HG02885 (cell line): ENCODE results near the gene SAXO1.
"Not testable (repeated sequence)": the region's sequence is repeated elsewhere in the genome, so short reads cannot be mapped to it uniquely, and the experiment has no call there.

Experiments used
- ATAC-seq: cut with Tn5 transposase; IDR thresholded peaks from one replicate; pipeline ENCODE4 v1.9.1; 2021; ENCODE audit warnings: mild to moderate bottlenecking; ENCODE audit not compliant: unreplicated experiment, poor library complexity

SAXO1 gene, protein sequence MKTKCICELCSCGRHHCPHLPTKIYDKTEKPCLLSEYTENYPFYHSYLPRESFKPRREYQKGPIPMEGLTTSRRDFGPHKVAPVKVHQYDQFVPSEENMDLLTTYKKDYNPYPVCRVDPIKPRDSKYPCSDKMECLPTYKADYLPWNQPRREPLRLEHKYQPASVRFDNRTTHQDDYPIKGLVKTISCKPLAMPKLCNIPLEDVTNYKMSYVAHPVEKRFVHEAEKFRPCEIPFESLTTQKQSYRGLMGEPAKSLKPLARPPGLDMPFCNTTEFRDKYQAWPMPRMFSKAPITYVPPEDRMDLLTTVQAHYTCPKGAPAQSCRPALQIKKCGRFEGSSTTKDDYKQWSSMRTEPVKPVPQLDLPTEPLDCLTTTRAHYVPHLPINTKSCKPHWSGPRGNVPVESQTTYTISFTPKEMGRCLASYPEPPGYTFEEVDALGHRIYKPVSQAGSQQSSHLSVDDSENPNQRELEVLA

GRCh38 chr9:19033015-19033414, at the start of gene SAXO1:
Gene SAXO1, minus strand, starts transcription at chr9:19033209. Its CDS starts 301 bp downstream, at chr9:19032908.
- ATAC-seq, result no peak

DNA sequence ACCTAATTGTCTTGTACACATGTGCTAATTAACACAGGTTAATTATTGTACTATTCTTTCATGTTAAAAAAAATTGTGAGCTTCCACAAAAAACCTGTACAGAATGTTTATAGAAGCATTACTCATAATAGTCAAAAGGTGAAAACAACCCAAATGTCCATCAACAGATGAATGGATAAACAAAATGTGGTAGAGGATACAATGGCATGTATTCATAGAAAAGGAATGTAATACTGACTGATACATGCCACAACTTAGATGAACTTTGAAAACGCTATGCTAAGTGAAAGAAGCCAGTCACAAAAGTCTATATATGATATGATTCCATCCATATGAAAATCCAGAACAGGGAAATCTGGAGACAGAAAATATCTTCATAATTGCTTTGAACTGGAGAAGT, 41.8 kb upstream of the SAXO1 start:
- no peak for ATAC-seq

DNA sequence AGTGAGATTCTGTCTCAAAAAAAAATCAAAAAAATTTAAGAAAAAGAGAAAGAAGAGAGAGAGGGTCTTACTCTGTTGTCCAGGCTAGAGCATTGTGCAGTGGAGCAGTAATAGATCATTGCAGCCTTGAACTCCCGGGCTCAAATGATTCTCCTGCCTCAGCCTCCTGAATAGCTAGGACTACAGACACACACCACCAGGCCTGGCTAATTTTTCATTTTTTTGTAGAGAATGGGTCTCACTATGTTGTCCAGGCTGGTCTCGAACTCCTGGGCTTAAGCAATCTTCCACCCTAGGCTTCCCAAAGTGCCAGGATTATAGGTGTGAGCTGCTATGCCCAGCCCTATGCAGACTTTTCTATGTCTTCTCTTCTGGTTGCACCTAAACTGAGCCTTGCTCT, 41.2 kb upstream of the SAXO1 start:
- no peak for ATAC-seq

- no peak for ATAC-seq
These were observed 24.0 kb upstream of the SAXO1 start for GRCh38 chr9:19057033-19057432.

- no peak for ATAC-seq
These were observed 17.9 kb upstream of the SAXO1 start for GRCh38 chr9:19050637-19051591.

DNA sequence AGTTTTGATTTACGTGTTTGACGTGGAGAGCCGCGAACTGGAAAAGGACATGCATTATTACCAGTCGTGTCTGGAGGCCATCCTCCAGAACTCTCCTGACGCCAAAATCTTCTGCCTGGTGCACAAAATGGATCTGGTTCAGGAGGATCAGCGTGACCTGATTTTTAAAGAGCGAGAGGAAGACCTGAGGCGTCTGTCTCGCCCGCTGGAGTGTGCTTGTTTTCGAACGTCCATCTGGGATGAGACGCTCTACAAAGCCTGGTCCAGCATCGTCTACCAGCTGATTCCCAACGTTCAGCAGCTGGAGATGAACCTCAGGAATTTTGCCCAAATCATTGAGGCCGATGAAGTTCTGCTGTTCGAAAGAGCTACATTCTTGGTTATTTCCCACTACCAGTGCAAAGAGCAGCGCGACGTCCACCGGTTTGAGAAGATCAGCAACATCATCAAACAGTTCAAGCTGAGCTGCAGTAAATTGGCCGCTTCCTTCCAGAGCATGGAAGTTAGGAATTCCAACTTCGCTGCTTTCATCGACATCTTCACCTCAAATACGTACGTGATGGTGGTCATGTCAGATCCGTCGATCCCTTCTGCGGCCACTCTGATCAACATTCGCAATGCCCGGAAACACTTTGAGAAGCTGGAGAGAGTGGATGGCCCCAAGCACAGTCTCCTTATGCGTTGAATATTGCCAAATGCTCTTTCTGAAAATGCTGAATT, 17.1 kb upstream of the SAXO1 start:
- no peak for ATAC-seq

- ATAC-seq, result peak; percentile 88
These were observed 16.2 kb upstream of the SAXO1 start, which contains the start of gene RRAGA for GRCh38 chr9:19048966-19049916. Gene RRAGA, plus strand, starts transcription at chr9:19049427. Its CDS starts 233 bp downstream, at chr9:19049660.

- ATAC-seq, result no peak
These were observed 3.6 kb upstream of the SAXO1 start for GRCh38 chr9:19036611-19037010.

GRCh38 chr9:19032406-19032805, 603 bp downstream of the SAXO1 start:
- ATAC-seq, result no peak

GRCh38 chr9:19030899-19031298, 2.1 kb downstream of the SAXO1 start:
- ATAC-seq, result peak; percentile 86

DNA sequence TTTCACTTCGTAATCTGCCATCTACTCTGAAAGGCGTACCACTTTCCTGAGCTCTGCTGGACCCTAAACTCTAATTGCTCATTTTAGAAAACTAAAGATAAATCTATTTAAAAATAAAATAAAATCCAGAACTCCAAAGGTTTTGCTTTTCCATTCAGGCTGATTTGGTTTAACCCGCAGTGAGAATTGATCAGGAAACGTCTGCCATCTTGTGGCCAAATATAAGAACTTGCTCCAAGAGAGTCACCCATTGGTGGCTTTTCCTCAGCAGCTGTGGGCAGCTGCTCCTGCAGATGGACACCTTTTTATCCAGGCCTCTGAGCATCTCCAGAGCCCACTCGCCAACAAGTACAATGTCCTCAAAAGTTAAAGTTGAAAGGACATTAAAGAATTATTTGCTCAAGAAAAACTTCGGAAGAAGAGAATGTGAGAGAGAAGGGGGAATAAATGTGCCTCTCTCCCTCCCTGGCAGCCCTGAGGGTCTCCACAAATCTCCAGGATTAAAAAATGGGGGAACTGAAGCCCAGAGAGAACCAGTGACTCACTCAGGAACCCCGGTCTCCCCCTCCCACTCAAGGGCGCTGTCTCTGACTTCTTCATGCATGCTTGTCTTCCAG, 4.1 kb downstream of the SAXO1 start:
- peak; percentile 57 for ATAC-seq

DNA sequence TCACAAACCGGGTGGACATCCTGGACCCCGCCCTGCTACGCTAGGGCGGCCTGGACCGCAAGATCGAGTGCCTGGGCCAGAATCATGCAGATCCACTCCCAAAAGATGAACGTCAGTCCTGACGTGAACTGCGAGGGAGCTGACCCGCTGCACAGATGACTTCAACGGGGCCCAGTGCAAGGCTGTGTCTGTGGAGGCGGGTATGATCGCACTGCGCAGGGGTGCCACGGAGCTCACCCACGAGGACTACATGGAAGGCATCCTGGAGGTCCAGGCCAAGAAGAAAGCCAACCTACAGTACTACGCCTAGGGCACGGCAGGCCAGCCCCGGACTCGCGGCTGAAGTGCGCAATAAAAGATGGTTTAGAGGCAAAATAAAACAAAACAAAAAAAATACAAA, 5.2 kb downstream of the SAXO1 start:
- no peak for ATAC-seq

GRCh38 chr9:19026375-19026774, 6.6 kb downstream of the SAXO1 start:
- no peak for ATAC-seq

DNA sequence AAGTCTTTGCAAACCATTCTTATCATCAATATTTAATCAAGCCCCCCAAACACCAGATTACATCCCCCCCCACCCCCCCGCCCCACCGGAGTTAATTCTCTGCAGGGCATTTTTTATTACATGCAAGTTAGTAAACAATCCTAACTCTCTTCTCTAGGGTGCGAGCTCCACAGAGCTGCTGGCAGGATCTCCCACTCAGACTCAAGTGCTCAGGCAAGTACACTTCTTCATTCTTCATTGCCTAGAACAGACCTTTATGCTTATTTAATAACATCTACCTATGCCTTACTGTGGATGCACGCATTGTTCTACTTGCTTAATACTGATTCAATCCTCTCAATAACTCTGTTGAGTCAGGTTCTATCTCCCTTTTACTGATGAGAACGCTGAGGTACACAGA, 9.9 kb downstream of the SAXO1 start:
- ATAC-seq, result no peak

GRCh38 chr9:19022206-19022605, 10.8 kb downstream of the SAXO1 start:
- peak; percentile 70 for ATAC-seq

- not testable (repeated sequence) for ATAC-seq
These were observed 11.4 kb downstream of the SAXO1 start for GRCh38 chr9:19021649-19022048.

- ATAC-seq, result no peak
These were observed 12.0 kb downstream of the SAXO1 start for GRCh38 chr9:19020886-19021455.

- ATAC-seq, result no peak
These were observed 14.8 kb downstream of the SAXO1 start for GRCh38 chr9:19018201-19018600.
